ENCODE results near the gene PRDM11.

The PRDM11 gene

DNA sequence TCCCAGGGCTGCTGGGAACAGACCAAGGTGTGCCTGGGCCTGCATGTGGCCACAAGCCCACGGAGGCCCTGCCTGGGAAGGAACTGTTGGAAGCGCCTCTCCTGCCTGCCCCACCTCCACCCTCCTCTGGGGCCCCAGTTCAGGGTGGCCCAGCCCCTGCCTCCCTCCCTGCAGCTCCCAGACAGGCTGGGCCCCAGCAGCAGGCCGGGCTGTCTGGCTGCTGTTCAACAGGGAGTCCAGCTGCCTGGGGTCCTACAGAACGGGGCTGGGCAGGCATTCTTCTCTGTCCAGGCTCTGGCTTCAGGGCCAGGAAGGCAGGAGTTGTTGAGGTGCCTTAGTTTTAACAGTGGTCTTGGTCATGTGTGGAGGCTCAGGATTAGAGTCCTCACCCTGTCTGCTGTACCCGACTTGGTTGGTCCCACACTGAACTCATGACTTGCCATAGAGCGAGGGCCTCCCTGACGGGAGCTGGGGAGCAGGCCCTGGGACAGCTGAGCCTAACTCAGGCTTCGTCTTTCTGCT is 11.8 kb downstream of the PRDM11 start:
- DNase-seq: no peak

DNA sequence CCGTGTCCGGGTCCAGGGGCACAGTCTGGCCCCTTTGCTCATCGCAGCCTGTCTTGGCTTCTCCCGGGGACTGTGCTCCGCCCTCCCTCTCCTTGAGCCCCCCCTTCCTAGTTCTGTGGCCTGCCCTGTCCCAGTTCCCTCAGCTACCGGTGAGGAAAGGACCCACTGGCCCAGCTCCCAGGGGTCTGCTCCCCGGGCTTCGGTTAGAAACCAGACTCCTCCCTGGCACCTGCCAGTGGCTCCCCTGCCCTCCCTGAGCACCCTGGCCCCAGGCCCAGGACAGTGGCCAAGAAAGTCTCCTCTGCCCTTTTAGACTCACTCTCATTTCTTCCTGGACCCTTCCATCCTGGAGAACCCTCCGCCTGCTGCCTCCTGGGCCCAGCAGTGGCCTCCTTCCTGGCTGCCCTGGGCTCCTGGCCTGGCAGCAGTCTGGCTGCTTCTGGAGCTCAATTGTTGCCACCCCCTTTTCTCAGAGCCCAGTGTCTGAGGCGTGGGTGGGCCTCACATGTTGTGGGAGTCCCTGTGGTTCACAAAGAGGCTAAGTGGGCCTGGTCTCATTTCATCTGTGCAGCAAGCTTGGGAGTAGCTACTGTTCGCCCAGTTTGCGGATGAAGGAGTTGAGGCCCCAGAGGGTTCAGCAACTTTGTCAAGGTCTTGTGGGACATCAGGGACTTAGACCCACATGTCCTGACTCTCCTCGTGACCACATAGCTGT is 12.6 kb downstream of the PRDM11 start:
- no peak for DNase-seq

DNA sequence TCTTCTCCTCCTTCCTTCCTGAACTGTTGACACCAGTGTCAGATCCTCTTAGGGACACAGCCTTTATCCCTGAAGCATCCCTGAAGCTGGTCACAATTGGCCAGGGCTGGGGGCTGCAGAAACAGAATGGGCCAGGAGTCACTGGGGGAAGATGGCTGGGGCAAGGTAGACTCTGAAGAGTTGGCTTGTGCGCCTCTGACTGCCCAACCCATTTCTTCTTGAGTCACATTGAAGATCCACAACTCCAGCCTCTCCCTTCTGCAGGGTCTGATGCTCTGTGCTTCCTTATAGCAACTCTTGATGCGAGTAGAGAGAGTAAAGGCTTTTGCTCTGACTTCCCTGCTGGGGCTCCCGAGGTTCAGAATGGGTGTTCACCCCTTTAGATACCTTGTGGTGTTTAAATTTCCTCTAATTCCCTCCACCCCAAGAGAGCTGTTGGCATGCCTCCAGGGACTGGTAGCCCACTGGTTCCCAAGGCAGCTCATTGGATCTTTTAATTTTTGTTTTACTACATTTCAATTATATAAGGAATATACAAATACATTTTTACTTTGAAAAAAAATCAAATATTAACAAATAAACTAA is 13.4 kb downstream of the PRDM11 start:
- no peak for DNase-seq

DNA sequence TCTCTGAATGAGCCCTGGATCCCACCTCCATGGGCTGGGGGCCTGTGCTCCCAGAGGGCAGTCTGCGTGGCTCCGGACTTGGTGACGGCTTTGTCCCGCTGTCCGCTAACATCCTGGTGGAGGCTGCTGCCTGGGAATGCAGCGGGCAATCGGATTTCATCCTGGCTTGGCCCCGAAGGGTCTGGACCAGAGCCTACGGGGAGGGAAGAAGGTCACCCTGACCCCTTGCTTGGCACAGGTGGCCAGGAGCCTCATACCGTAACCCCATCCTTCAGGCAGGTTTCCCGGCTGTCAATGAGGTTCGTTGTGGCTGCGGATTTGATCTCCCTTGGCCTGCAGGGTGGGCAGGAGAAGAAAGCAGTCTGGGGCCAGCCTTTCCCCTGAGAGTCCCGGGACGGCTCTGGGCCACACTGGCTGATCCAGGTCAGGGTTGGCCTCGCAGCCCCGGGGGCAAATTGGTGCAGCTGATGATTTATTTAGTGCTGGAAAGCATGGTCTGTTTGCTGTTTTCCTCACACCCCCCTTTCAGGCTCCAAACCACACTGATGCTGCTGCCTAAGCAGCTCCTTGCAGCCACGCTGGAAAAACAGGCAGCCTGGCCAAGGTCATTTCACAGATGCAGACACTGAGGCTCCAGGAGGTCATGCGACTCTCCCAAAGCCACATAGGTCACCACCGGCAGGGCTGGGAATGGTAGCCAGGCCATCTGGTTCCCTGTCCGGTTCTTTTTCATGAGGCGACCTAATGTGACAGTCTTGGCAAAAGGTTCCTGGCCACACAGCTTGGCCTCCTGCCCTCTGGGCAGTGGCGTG is 15.0 kb downstream of the PRDM11 start:
- no peak for DNase-seq

GRCh38 chr11:45162064-45162375 is 15.6 kb downstream of the PRDM11 start:
- DNase-seq: no peak

- DNase-seq: no peak
Measured at GRCh38 chr11:45162916-45163879, 16.8 kb downstream of the PRDM11 start.

- DNase-seq: peak; percentile 40 to 55
Measured at GRCh38 chr11:45163956-45164575, 17.6 kb downstream of the PRDM11 start.

GRCh38 chr11:45165386-45165785 is 18.9 kb downstream of the PRDM11 start:
- no peak for DNase-seq

DNA sequence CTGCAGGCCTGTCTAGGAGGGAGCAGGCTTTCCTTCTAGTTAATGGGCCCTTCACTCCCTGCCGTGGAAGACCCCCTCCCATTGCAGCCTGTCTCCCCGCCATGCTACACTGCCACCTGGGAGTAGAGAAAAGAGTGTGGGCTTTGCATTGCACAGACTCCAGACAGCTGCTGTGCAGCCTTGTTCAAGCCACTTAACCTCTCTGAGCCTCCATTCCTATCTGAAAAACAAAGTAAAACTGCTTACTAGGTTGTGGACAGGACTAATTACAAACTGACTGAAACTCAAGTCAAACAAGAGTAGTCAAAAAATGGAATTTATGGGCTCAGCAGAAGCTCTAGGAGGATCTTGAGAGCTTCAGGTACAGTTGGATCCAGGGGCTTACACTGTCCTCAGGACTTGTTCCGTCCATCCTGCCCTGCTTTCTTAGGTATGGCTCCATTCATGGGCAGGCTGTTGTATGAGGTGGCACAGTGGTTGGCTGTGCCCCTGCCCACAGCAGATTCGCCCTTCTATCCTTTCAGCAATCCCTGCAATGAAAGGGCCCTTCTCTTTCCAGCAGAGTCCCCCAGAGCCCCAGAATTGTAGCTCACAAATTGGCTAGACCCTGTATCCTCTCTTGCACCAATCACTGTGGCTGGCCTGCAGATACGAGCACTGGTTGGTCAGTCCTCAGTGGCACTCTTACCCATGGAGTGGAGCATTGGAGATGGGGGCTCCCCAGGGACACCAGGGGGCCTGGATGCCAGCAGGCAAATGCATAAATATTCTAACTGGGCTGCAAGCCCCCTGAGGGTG is 19.6 kb downstream of the PRDM11 start:
- no peak for DNase-seq

GRCh38 chr11:45166604-45166897 is 20.1 kb downstream of the PRDM11 start:
- no peak for DNase-seq

GRCh38 chr11:45167283-45167682 is 20.8 kb downstream of the PRDM11 start:
- DNase-seq: no peak

GRCh38 chr11:45168366-45169130 is 22.1 kb downstream of the PRDM11 start:
- DNase-seq: no peak

DNA sequence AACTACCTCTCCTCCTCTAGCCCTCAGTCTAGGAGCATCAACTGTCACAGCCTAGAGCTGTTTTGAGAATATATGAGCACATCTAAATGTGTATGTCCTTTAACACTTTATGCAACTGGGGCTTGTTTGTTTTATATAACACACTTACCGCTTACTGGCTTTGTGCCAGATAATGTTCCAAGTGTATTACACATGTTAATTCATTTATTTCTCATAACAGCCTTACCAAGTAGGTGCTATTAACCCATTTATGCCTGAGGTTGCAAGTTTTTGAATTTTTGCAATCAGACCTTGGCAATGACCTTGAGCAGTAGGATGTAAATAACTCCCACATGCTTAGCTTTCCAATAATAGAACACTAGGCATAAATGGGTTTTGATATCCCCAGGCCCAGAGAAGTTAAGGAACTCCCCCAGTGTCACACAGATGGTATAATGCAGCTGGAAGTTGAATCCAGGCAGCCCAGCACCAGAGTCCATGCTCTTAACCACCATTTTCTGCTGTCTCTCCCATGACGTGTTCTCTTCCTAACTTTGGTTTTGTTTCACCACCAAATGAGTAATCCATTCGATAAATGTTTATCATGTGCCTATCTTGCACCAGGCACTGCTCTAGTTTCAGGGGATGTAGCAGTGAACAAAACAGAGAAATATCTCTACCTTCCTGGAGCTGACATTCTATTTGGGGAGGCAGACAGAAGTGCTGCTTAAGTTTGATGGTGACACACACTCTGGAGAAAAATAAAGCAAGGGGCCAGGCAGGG is 23.1 kb downstream of the PRDM11 start:
- no peak for DNase-seq

DNA sequence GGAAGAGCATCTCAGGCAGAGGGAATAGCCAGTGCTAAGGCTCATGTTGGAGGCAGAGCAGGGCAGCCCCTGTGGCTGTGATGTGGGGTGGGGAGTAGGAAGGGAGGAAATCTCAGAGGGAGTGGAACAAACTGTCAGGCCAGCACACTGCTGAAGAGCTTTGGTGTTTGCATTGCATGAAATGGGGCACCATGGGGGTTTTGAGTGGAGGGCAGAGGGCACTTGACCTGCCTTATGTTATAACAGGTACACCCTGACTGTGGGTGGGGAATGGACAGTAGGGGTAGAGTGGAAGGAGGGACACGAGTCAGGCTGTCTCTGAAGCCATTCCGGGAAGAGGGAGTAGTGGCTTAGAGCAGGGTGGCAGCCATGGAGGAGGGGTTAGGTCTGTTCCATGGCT is 24.0 kb downstream of the PRDM11 start:
- no peak for DNase-seq

GRCh38 chr11:45171550-45171949 is 25.1 kb downstream of the PRDM11 start:
- DNase-seq: no peak

DNA sequence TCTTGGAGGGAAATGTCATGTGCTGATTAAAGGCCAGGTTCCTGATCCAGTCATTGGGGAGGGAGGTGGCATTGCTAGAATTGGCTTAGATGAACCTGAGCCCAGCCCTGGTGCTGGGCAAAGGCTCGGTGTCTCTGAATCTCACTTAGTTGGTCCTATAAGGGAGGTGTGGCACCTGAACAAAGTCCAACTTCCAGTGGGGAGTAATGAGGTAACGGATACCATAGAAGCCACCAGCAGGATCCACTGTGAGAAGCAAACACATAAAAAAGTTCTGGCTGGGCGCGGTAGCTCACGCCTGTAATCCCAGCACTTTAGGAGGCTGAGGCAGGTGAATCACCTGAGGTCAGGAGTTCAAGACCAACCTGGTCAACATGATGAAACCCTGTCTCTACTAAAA is 26.6 kb downstream of the PRDM11 start:
- no peak for DNase-seq

DNA sequence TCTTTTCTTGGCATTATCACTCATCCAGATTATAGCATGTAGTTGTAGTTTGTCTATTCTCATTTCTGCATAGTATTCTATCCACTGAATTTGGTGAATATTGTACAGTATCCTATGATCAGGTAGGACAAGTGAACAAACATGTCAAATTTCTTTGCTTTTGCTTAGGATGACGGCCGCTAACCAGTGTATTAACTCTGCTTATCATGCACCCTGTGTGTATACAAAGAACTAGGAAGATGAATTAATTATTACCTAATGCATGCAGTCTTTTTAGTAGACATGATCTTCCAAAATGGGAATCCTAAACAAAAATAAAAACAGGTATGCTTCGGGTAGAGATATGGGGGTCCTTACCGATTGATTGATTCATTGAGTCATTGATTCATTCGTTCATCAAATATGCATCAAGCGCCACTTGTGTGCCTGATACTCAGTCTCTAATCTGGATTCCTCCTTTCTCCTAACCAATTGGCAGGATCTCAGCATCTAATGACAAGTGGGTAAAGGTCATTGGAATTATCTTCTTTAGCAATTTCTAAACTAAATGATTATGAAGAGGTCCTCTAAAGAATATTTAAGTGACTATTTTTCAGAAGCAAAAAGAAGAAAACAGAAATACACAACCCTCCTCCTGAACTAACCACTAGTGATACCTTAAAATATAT is 27.9 kb downstream of the PRDM11 start:
- no peak for DNase-seq

DNA sequence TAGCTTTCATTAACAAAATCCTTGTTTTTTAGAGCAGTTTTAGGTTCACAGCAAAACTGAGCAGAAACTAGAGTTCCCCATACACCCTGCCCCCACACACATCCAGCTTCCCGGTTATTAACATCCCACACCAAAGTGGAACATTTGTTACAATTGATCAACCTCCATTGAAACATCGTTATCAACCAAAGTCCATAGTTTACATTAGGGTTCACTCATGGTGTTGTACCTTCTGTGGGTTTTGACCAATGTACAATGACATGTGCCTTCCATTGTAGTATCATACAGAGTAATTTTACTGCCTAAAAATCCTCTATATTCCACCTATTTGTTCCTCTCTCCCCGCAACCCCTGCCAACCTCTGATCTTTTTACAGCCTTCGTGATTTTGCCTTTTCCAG is 28.5 kb downstream of the PRDM11 start:
- DNase-seq: no peak

DNA sequence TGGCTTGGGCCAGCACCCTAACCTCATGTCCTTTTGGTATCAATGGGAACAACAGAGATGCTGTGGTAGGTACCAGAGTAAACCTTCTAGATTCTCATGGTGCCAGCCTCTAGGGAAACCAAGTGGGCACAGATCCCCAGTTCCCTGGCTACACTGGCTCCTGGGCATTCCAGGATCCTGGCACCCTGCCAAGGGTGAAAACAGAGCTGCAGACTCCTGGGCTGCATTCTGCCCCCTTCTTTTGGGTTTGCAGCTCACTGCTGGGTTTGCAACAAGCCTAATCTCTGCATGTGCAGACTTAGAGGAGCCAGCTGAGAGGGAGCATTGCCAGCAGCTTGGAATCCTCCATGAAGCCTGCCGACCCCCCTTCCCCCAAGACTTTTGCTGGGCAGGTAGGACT is 30.6 kb downstream of the PRDM11 start:
- DNase-seq: no peak

- DNase-seq: no peak
Measured at GRCh38 chr11:45178223-45178622, 31.8 kb downstream of the PRDM11 start.
